ENCODE results near the gene RIBC1.
A peak's percentile ranks its signal among the peaks of the same experiment; 100 is the strongest.

RIBC1 gene

GRCh38 chrX:53422086-53422860 lies 400 bp upstream of the RIBC1 start, which contains the start of gene SMC1A:
Gene SMC1A, minus strand, starts transcription at chrX:53422654. Its CDS starts 54 bp downstream, at chrX:53422600.
- H3K4me1 ChIP-seq (ENCODE audit: control insufficient read depth in 1 of 2, insufficient read depth in 2 of 2, low read length in 2 of 2), result peaks cover 0 to 3% of the 10 kb centered on the region in 2 experiments
- H3K14ac ChIP-seq (ENCODE audit: low read length), result peak within 1 kb of the TSS; percentile 84

GRCh38 chrX:53429755-53430154 lies 7.1 kb downstream of the RIBC1 start:
- Histone ChIP-seq H3K27ac (ENCODE audit: low read depth, low read length) (no peak overlapping the region), H3K18ac (ENCODE audit: low read length) (no peak overlapping the region), H2BK5ac (ENCODE audit: low read depth, low read length, poor library complexity) (no peak overlapping the region), H3K27me3 (ENCODE audit: insufficient read depth, low read length) (no peaks in the 10 kb centered on the region), H3K4me2 (ENCODE audit: low read length) (no peak overlapping the region), H3K14ac (ENCODE audit: low read length) (no peak overlapping the region), H3K4me3 (ENCODE audit: low read depth, low read length) (no peak overlapping the region), H3K9ac (ENCODE audit: low read length) (no peak overlapping the region), H2BK12ac (ENCODE audit: low read length) (no peak overlapping the region), H4K8ac (ENCODE audit: low read depth, low read length) (no peak overlapping the region), H3K79me2 (ENCODE audit: control insufficient read depth, insufficient read depth, low read length, poor library complexity) (peaks cover 4% of the 10 kb centered on the region), H2BK120ac (ENCODE audit: insufficient read depth, low read length, poor library complexity) (no peak overlapping the region), H2AFZ (ENCODE audit: insufficient read depth, low read length, poor library complexity) (no peak overlapping the region), H3K9me3 (ENCODE audit: insufficient read depth, low read depth, low read length) (no peaks in the 10 kb centered on the region), H4K12ac (ENCODE audit: low read depth, low read length) (no peak overlapping the region), H3K4ac (ENCODE audit: low read depth, low read length) (no peak overlapping the region), H3K23ac (ENCODE audit: low read length) (no peak overlapping the region), H3K79me1 (ENCODE audit: low read length) (no peaks in the 10 kb centered on the region), H3K36me3 (ENCODE audit: control insufficient read depth in 1 of 2, insufficient read depth in 2 of 2, low read length in 2 of 2) (peaks cover 12 to 25% of the 10 kb centered on the region in 2 experiments), H3K4me1 (ENCODE audit: control insufficient read depth in 1 of 2, insufficient read depth in 2 of 2, low read length in 2 of 2) (peaks cover 4 to 5% of the 10 kb centered on the region in 2 experiments), H2AK5ac (ENCODE audit: low read length) (no peak overlapping the region), H4K91ac (ENCODE audit: low read depth, low read length) (no peak overlapping the region)
- no peak for DNase-seq
- WGBS (ENCODE audit: extremely low coverage, insufficient coverage, insufficient read length), result no CpG with 5 or more reads among the region's 8 CpGs

More at GRCh38 chrX:53422086-53422860, 400 bp upstream of the RIBC1 start, which contains the start of gene SMC1A:
- Histone ChIP-seq H3K36me3 (ENCODE audit: control insufficient read depth in 1 of 2, insufficient read depth in 2 of 2, low read length in 2 of 2) (peaks cover 0 to 1% of the 10 kb centered on the region in 2 experiments), H2AFZ (ENCODE audit: insufficient read depth, low read length, poor library complexity) (peak within 1 kb of the TSS; percentile 45), H3K9ac (ENCODE audit: low read length) (peak within 1 kb of the TSS; percentile 97), H4K12ac (ENCODE audit: low read depth, low read length) (peak within 1 kb of the TSS; percentile 87), H3K27me3 (ENCODE audit: insufficient read depth, low read length) (no peaks in the 10 kb centered on the region), H3K79me1 (ENCODE audit: low read length) (peaks cover 9% of the 10 kb centered on the region), H2BK5ac (ENCODE audit: low read depth, low read length, poor library complexity) (peak within 1 kb of the TSS; percentile 89), H3K9me3 (ENCODE audit: insufficient read depth, low read depth, low read length) (no peaks in the 10 kb centered on the region), H3K27ac (ENCODE audit: low read depth, low read length) (peak within 1 kb of the TSS; percentile 92), H3K79me2 (ENCODE audit: control insufficient read depth, insufficient read depth, low read length, poor library complexity) (peaks cover 18% of the 10 kb centered on the region), H3K4me3 (ENCODE audit: low read depth, low read length) (peak within 1 kb of the TSS; percentile 79), H3K4me2 (ENCODE audit: low read length) (peak within 1 kb of the TSS; percentile 74), H3K18ac (ENCODE audit: low read length) (peak within 1 kb of the TSS; percentile 88), H4K91ac (ENCODE audit: low read depth, low read length) (peak within 1 kb of the TSS; percentile 84), H4K8ac (ENCODE audit: low read depth, low read length) (peak within 1 kb of the TSS; percentile 95), H2AK5ac (ENCODE audit: low read length) (peak within 1 kb of the TSS; percentile 29), H3K4ac (ENCODE audit: low read depth, low read length) (peak within 1 kb of the TSS; percentile 27), H3K23ac (ENCODE audit: low read length) (no peak within 1 kb of the TSS), H2BK120ac (ENCODE audit: insufficient read depth, low read length, poor library complexity) (peak within 1 kb of the TSS; percentile 80), H2BK12ac (ENCODE audit: low read length) (peak within 1 kb of the TSS; percentile 66)
- peak; percentile 95 to 100 for DNase-seq
- no CpG with 5 or more reads among the region's 75 CpGs for WGBS (ENCODE audit: extremely low coverage, insufficient coverage, insufficient read length)

- WGBS (ENCODE audit: extremely low coverage, insufficient coverage, insufficient read length), result no CpG with 5 or more reads among the region's 9 CpGs
- Histone ChIP-seq H4K91ac (ENCODE audit: low read depth, low read length) (no peak overlapping the region), H3K9me3 (ENCODE audit: insufficient read depth, low read depth, low read length) (no peaks in the 10 kb centered on the region), H4K12ac (ENCODE audit: low read depth, low read length) (no peak overlapping the region), H3K4ac (ENCODE audit: low read depth, low read length) (no peak overlapping the region), H2AK5ac (ENCODE audit: low read length) (no peak overlapping the region), H3K27me3 (ENCODE audit: insufficient read depth, low read length) (no peaks in the 10 kb centered on the region), H3K36me3 (ENCODE audit: control insufficient read depth in 1 of 2, insufficient read depth in 2 of 2, low read length in 2 of 2) (peaks cover 12 to 25% of the 10 kb centered on the region in 2 experiments), H4K8ac (ENCODE audit: low read depth, low read length) (no peak overlapping the region), H3K4me3 (ENCODE audit: low read depth, low read length) (no peak overlapping the region), H3K79me2 (ENCODE audit: control insufficient read depth, insufficient read depth, low read length, poor library complexity) (peaks cover 4% of the 10 kb centered on the region), H3K4me1 (ENCODE audit: control insufficient read depth in 1 of 2, insufficient read depth in 2 of 2, low read length in 2 of 2) (peaks cover 4 to 5% of the 10 kb centered on the region in 2 experiments), H3K79me1 (ENCODE audit: low read length) (no peaks in the 10 kb centered on the region), H3K14ac (ENCODE audit: low read length) (no peak overlapping the region), H3K27ac (ENCODE audit: low read depth, low read length) (no peak overlapping the region), H2AFZ (ENCODE audit: insufficient read depth, low read length, poor library complexity) (no peak overlapping the region), H2BK120ac (ENCODE audit: insufficient read depth, low read length, poor library complexity) (no peak overlapping the region), H2BK12ac (ENCODE audit: low read length) (no peak overlapping the region), H3K23ac (ENCODE audit: low read length) (no peak overlapping the region), H3K18ac (ENCODE audit: low read length) (no peak overlapping the region), H2BK5ac (ENCODE audit: low read depth, low read length, poor library complexity) (no peak overlapping the region), H3K9ac (ENCODE audit: low read length) (no peak overlapping the region), H3K4me2 (ENCODE audit: low read length) (no peak overlapping the region)
- no peak for DNase-seq
Observed at GRCh38 chrX:53430231-53430630, 7.6 kb downstream of the RIBC1 start.

GRCh38 chrX:53433651-53434639 lies 11.3 kb downstream of the RIBC1 start, which contains the start of gene HSD17B10:
Gene HSD17B10, minus strand, starts transcription at chrX:53434370. Its CDS starts 25 bp downstream, at chrX:53434345.
- DNase-seq, result peak; percentile 83 to 93
- Histone ChIP-seq H3K23ac (ENCODE audit: low read length) (no peak within 1 kb of the TSS), H4K91ac (ENCODE audit: low read depth, low read length) (peak within 1 kb of the TSS; percentile 34), H3K27me3 (ENCODE audit: insufficient read depth, low read length) (no peaks in the 10 kb centered on the region), H3K9ac (ENCODE audit: low read length) (peak within 1 kb of the TSS; percentile 36), H3K18ac (ENCODE audit: low read length) (peak within 1 kb of the TSS; percentile 38), H3K79me2 (ENCODE audit: control insufficient read depth, insufficient read depth, low read length, poor library complexity) (peaks cover 4% of the 10 kb centered on the region), H2AFZ (ENCODE audit: insufficient read depth, low read length, poor library complexity) (peak within 1 kb of the TSS; percentile 86), H3K36me3 (ENCODE audit: control insufficient read depth in 1 of 2, insufficient read depth in 2 of 2, low read length in 2 of 2) (peaks cover 12 to 25% of the 10 kb centered on the region in 2 experiments), H3K27ac (ENCODE audit: low read depth, low read length) (peak within 1 kb of the TSS; percentile 26), H3K9me3 (ENCODE audit: insufficient read depth, low read depth, low read length) (no peaks in the 10 kb centered on the region), H2BK5ac (ENCODE audit: low read depth, low read length, poor library complexity) (peak within 1 kb of the TSS; percentile 39), H2AK5ac (ENCODE audit: low read length) (no peak within 1 kb of the TSS), H3K79me1 (ENCODE audit: low read length) (no peaks in the 10 kb centered on the region), H4K8ac (ENCODE audit: low read depth, low read length) (peak within 1 kb of the TSS; percentile 76), H3K14ac (ENCODE audit: low read length) (no peak within 1 kb of the TSS), H2BK120ac (ENCODE audit: insufficient read depth, low read length, poor library complexity) (no peak within 1 kb of the TSS), H3K4me2 (ENCODE audit: low read length) (peak within 1 kb of the TSS; percentile 73), H4K12ac (ENCODE audit: low read depth, low read length) (peak within 1 kb of the TSS; percentile 84), H3K4ac (ENCODE audit: low read depth, low read length) (no peak within 1 kb of the TSS), H2BK12ac (ENCODE audit: low read length) (no peak within 1 kb of the TSS), H3K4me1 (ENCODE audit: control insufficient read depth in 1 of 2, insufficient read depth in 2 of 2, low read length in 2 of 2) (peaks cover 4 to 5% of the 10 kb centered on the region in 2 experiments), H3K4me3 (ENCODE audit: low read depth, low read length) (peak within 1 kb of the TSS; percentile 87)
- no CpG with 5 or more reads among the region's 61 CpGs for WGBS (ENCODE audit: extremely low coverage, insufficient coverage, insufficient read length)

All from trophoblast cell (in vitro differentiated cells and primary cell).